GM23248 (cell line): ENCODE results near the gene FOXN3. TPM values are rescaled to one million over a fixed set of nuclear protein-coding genes. Genes with fewer than 3 reads are reported as not detected.

Experiments
- DNase-seq: peaks from one replicate; pipeline ENCODE4 v3.0.0-alpha.2; 2015
- H2AFZ ChIP-seq: fragments of 200-600 bp; sonication (generic); 2 replicates; pipeline ENCODE4 v1.6.1; 2016; ENCODE audit warnings: antibody characterized with exemption
- H3F3A ChIP-seq: fragments of 200-600 bp; sonication (generic); 2 replicates; pipeline ENCODE4 v1.6.1; 2016; ENCODE audit warnings: mild to moderate bottlenecking, antibody characterized with exemption, mixed run types; ENCODE audit not compliant: insufficient read depth
- H3K27ac ChIP-seq: fragments of 200-600 bp; sonication (generic); 2 replicates; pipeline ENCODE4 v1.5.1; 2016; ENCODE audit warnings: mild to moderate bottlenecking
- H3K27me3 ChIP-seq: fragments of 200-600 bp; sonication (generic); replicated peaks from 2 replicates; pipeline ENCODE4 v1.6.1; 2016; ENCODE audit warnings: mild to moderate bottlenecking; ENCODE audit not compliant: insufficient read depth
- H3K36me3 ChIP-seq: fragments of 200-600 bp; sonication (generic); 2 replicates; pipeline ENCODE4 v1.6.1; 2016; ENCODE audit warnings: low read depth, mild to moderate bottlenecking
- H3K4me1 ChIP-seq: fragments of 200-600 bp; sonication (generic); 2 replicates; pipeline ENCODE4 v1.6.1; 2016; ENCODE audit warnings: mild to moderate bottlenecking; ENCODE audit not compliant: insufficient read depth
- H3K4me2 ChIP-seq: fragments of 200-600 bp; sonication (generic); one replicate; pipeline ENCODE4 v1.6.1; 2016; ENCODE audit warnings: mild to moderate bottlenecking; ENCODE audit not compliant: unreplicated experiment
- H3K4me3 ChIP-seq: fragments of 200-600 bp; sonication (generic); 2 replicates; pipeline ENCODE4 v1.5.1; 2016; ENCODE audit warnings: mild to moderate bottlenecking
- H3K79me2 ChIP-seq: fragments of 200-600 bp; sonication (generic); 2 replicates; pipeline ENCODE4 v1.6.1; 2016; ENCODE audit warnings: mild to moderate bottlenecking; ENCODE audit not compliant: insufficient read depth
- H3K9ac ChIP-seq: fragments of 200-600 bp; sonication (generic); 2 replicates; pipeline ENCODE4 v1.6.1; 2016; ENCODE audit warnings: mild to moderate bottlenecking
- H3K9me2 ChIP-seq: fragments of 200-600 bp; sonication (generic); 2 replicates; pipeline ENCODE4 v1.6.1; 2016; ENCODE audit warnings: mixed run types, mild to moderate bottlenecking, moderate library complexity; ENCODE audit not compliant: insufficient read depth
- H3K9me3 ChIP-seq: fragments of 200-600 bp; sonication (generic); one replicate; pipeline ENCODE4 v1.6.1; 2017; ENCODE audit warnings: low read depth
- H4K20me1 ChIP-seq: fragments of 200-600 bp; sonication (generic); 2 replicates; pipeline ENCODE4 v1.6.0; 2016; ENCODE audit not compliant: insufficient read depth
- EZH2 ChIP-seq: fragments of 200-600 bp; sonication (generic); IDR thresholded peaks from 2 replicates; pipeline ENCODE4 v1.6.1; 2018; ENCODE audit warnings: antibody characterized with exemption, mild to moderate bottlenecking; ENCODE audit not compliant: insufficient read depth, poor library complexity, severe bottlenecking
- EZH2phosphoT487 ChIP-seq: fragments of 200-600 bp; sonication (generic); IDR thresholded peaks from 2 replicates; pipeline ENCODE4 v1.6.1; 2018; ENCODE audit warnings: antibody characterized with exemption, moderate library complexity, mild to moderate bottlenecking, low read depth; ENCODE audit not compliant: insufficient read depth
- WGBS, 2 experiments: methylation state at CpG; one replicate each; pipeline ENCODE4 v1.1.6; 2015 to 2017; ENCODE audit warnings: low lambda C conversion rate in 2 of 2, low coverage in 1 of 2; ENCODE audit errors: missing lambda C conversion rate in 2 of 2; 5-methylcytosine and 5-hydroxymethylcytosine counted together
- in situ Hi-C: fragments of 300-500 bp; cut with MboI; formaldehyde crosslinking; loops from 2 replicates; pipeline ENCODE4 v1.15.0; 2020
- polyA plus RNA-seq: library from polyadenylated mRNA; unstranded; fragments of >200 nt; fragmentation: Nextera tagmentation; extraction: Ambion mirVana; gene quantifications from 2 replicates; pipeline ENCODE4 v1.2.1, GENCODE V29; 2016
- total RNA-seq: library from RNA; depleted of rRNA; stranded (reverse); fragments of >200 nt; shearing (Covaris generic); gene quantifications from 2 replicates; pipeline ENCODE4 v1.2.3, GENCODE V29; 2014

FOXN3 gene
- total and polyA plus RNA-seq, 2 experiments from 2014 or later = 18.6 to 19.0 TPM

DNA sequence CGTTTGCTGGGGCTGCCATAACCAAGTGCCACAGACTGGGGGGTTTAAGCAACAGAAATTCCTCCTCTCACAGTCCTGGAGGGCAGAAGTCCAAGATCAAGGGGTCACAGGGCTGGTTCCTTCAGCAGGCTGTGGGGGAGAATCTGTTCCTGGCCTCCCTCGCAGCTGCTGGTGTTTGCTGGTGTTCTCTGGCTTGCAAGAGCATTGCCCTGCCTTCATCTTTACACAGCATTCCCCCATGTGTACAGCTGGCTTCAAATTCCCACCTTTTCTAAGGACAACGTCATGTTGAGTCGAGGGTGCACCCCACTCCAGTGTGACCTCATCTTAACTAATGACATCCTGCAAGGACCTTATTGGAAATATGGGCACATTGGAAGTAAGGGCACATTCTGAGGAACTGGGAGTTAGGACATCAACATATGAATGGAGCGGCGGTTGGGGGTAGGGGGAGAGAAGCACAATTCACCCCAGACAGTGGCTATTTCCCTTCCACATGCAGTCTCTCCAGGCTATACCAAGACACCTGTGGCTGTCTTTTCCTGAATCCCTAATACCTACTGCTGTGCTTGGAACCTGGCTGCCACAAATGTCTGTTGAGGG lies 123.6 kb downstream of the FOXN3 start:
- WGBS, 2 experiments = 94 to 97% methylated on average over 6 of the region's 6 CpGs
- H3K36me3 ChIP-seq = no peaks in the 10 kb centered on the region
- H3K9me2 ChIP-seq = no peaks in the 10 kb centered on the region
- in situ Hi-C loops = no loop called here
- H2AFZ ChIP-seq = no peak overlapping the region
- H3K9me3 ChIP-seq = no peaks in the 10 kb centered on the region
- DNase-seq = no peak
- H4K20me1 ChIP-seq = no peaks in the 10 kb centered on the region
- H3K4me3 ChIP-seq = no peak overlapping the region
- no peak overlapping the region for H3K9ac ChIP-seq
- H3K27ac ChIP-seq = no peak overlapping the region
- no peaks in the 10 kb centered on the region for H3K27me3 ChIP-seq
- no peak overlapping the region for H3K4me2 ChIP-seq
- no peaks in the 10 kb centered on the region for H3K4me1 ChIP-seq
- H3F3A ChIP-seq = no peaks in the 10 kb centered on the region
- TF ChIP-seq EZH2phosphoT487 (no peak), EZH2 (no peak)
- no peaks in the 10 kb centered on the region for H3K79me2 ChIP-seq

DNA sequence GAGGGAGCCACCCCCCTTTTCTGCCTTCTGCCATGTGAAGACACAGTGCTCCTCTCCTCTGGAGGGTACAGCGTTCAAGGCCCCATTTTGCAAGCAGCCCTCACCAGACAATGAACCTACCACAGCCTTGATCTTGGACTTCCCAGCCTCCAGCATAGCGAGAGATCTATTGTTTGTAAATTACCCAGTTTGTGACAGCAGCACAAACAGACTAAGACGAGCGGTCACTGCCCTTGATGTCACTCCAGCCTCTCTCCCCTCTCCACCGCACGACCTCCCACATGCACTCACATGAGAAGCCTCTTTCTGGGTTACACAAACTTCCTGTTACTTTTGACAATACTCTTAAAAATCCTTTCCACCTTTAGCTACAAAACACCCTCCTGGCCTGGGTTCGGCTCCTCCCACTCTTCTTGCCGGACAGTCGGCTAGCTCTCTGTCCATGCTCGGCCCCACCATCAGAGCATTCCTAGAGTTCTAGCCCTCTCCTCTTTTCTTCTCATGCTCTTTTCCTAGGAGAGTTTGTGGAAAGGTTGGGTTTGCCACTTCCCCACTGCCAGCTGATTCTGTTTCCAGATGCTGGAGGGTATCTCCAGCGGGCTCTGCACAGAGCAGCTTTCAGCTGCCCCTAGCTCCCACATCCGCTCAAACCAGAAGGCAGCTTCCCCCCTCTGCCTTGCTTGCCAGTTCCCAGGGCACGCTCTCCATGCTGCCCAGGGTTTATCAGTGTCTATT lies 124.3 kb downstream of the FOXN3 start:
- Histone ChIP-seq H3K4me1 (no peaks in the 10 kb centered on the region), H3K27me3 (no peaks in the 10 kb centered on the region), H4K20me1 (no peaks in the 10 kb centered on the region), H3K9ac (no peak overlapping the region), H3F3A (no peaks in the 10 kb centered on the region), H3K4me2 (no peak overlapping the region), H3K36me3 (no peaks in the 10 kb centered on the region), H2AFZ (no peak overlapping the region), H3K79me2 (no peaks in the 10 kb centered on the region), H3K27ac (no peak overlapping the region), H3K4me3 (no peak overlapping the region), H3K9me2 (no peaks in the 10 kb centered on the region), H3K9me3 (no peaks in the 10 kb centered on the region)
- in situ Hi-C loops = no loop called here
- DNase-seq = no peak
- TF ChIP-seq EZH2phosphoT487 (no peak), EZH2 (no peak)
- WGBS, 2 experiments = 94% methylated on average over 13 of the region's 13 CpGs

DNA sequence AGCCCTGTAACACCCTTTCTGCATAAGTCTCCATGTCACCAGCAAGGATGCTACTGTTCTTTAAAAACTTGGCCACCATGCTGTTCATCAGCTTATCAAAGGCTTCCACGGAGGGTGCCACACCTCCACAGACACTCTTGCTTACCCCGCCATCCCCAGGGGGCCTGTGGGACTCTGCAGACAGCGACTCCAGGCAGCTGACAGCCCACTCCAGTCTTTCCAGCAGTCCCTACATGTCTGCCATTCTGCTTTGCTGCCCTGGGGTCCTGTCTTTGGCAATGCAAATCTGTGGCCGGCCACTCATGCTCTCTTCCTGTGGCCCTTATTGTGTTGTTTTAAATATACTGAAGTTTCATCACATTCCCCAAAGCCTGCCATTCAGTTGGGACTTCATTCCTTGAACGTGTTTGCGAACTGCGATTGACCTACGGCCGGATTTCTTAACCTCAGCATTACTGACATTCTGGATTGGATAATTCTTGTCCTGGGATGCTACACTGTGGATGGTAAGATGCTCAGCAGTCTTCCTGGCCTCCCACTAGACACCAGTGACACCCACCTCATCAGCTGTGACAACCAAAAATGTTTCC lies 125.6 kb downstream of the FOXN3 start:
- WGBS, 2 experiments = 88 to 90% methylated on average over 9 of the region's 9 CpGs
- Histone ChIP-seq H3K79me2 (no peaks in the 10 kb centered on the region), H2AFZ (no peak overlapping the region), H3K36me3 (no peaks in the 10 kb centered on the region), H3K27me3 (no peaks in the 10 kb centered on the region), H3K4me2 (no peak overlapping the region), H4K20me1 (no peaks in the 10 kb centered on the region), H3K9ac (no peak overlapping the region), H3K27ac (no peak overlapping the region), H3K4me1 (no peaks in the 10 kb centered on the region), H3K9me2 (no peaks in the 10 kb centered on the region), H3F3A (no peaks in the 10 kb centered on the region), H3K4me3 (no peak overlapping the region), H3K9me3 (no peaks in the 10 kb centered on the region)
- no peak for DNase-seq
- in situ Hi-C loops = no loop called here
- TF ChIP-seq EZH2phosphoT487 (no peak), EZH2 (no peak)

DNA sequence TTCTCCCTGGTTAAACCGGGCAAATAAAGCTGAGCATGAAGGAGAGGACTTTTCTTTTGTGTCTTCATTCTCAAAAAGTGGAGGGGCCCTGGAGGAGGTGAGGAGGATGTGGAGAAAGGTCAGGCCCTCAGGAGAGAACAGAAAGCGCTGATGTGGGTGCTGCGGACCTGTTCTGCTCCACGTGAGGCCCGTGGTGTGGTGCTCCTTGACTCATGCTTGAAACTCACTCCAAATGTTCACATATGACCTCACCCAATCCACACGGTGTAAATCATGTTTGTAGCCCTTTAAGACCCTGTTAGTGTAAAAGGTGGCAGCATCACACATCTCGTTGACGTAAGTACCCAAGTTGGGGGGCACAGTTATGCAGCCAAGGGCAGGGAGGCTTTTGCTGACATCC lies 126.2 kb downstream of the FOXN3 start:
- H3K4me3 ChIP-seq = no peak overlapping the region
- in situ Hi-C loops = no loop called here
- H3K4me2 ChIP-seq = no peak overlapping the region
- no peaks in the 10 kb centered on the region for H3F3A ChIP-seq
- no peak overlapping the region for H3K9ac ChIP-seq
- no peaks in the 10 kb centered on the region for H3K27me3 ChIP-seq
- 85% methylated on average over 8 of the region's 8 CpGs for WGBS, 2 experiments
- no peaks in the 10 kb centered on the region for H3K9me2 ChIP-seq
- no peak overlapping the region for H3K27ac ChIP-seq
- H3K79me2 ChIP-seq = no peaks in the 10 kb centered on the region
- H4K20me1 ChIP-seq = no peaks in the 10 kb centered on the region
- DNase-seq = no peak
- no peak for TF ChIP-seq EZH2
- no peak for TF ChIP-seq EZH2phosphoT487
- no peaks in the 10 kb centered on the region for H3K4me1 ChIP-seq
- no peaks in the 10 kb centered on the region for H3K9me3 ChIP-seq
- H3K36me3 ChIP-seq = no peaks in the 10 kb centered on the region
- H2AFZ ChIP-seq = no peak overlapping the region
